Liver (tissue), 9 donors: ENCODE measurements around the gene MFGE8. TPM values are rescaled to one million over a fixed set of nuclear protein-coding genes. Genes with fewer than 3 reads are reported as not detected.

Experiments used
- DNase-seq: peaks from one replicate; pipeline ENCODE4 v3.0.0-alpha.2; 2017; ENCODE audit warnings: low spot score
- H3K27ac ChIP-seq, 2 donors: one replicate each; pipeline ENCODE4 v1.7.0; 2013; ENCODE audit warnings: inconsistent platforms in 2 of 2, low read length in 2 of 2, control low read depth in 1 of 2, low read depth in 1 of 2, mild to moderate bottlenecking in 1 of 2
- H3K27me3 ChIP-seq, 4 donors: one replicate each; pipeline versions ENCODE4 v1.6.1 to v1.7.0; 2013; ENCODE audit warnings: low read length in 3 of 4, inconsistent platforms in 1 of 4, mild to moderate bottlenecking in 1 of 4, moderate library complexity in 1 of 4; ENCODE audit not compliant: control insufficient read depth in 4 of 4, insufficient read depth in 4 of 4
- H3K36me3 ChIP-seq, 4 donors: one replicate each; pipeline versions ENCODE4 v1.6.1 to v1.7.0; 2013; ENCODE audit warnings: low read length in 3 of 4, mild to moderate bottlenecking in 3 of 4, low read depth in 1 of 4, moderate library complexity in 1 of 4; ENCODE audit not compliant: control insufficient read depth in 4 of 4, insufficient read depth in 3 of 4
- H3K4me1 ChIP-seq, 4 donors: one replicate each; pipeline versions ENCODE4 v1.6.1 to v1.7.0; 2013; ENCODE audit warnings: low read length in 3 of 4, mild to moderate bottlenecking in 3 of 4, moderate library complexity in 1 of 4; ENCODE audit not compliant: control insufficient read depth in 4 of 4, insufficient read depth in 4 of 4
- H3K4me3 ChIP-seq, 3 donors: one replicate each; pipeline versions ENCODE4 v1.6.1 to v1.7.0; 2013; ENCODE audit warnings: low read length in 3 of 3, control low read depth in 1 of 3, low read depth in 1 of 3, mild to moderate bottlenecking in 1 of 3
- H3K9ac ChIP-seq, 2 donors: one replicate each; pipeline ENCODE4 v1.7.0; 2013; ENCODE audit warnings: low read length in 2 of 2, mild to moderate bottlenecking in 2 of 2, moderate library complexity in 2 of 2, control low read depth in 1 of 2, low read depth in 1 of 2
- H3K9me3 ChIP-seq, 4 donors: one replicate each; pipeline versions ENCODE4 v1.6.1 to v1.7.0; 2013; ENCODE audit warnings: low read length in 3 of 4; ENCODE audit not compliant: control insufficient read depth in 4 of 4
- FOXA1 ChIP-seq: IDR thresholded peaks from 2 replicates; pipeline ENCODE4 v1.6.1; 2016; ENCODE audit warnings: antibody characterized with exemption
- FOXA2 ChIP-seq: IDR thresholded peaks from 2 replicates; pipeline ENCODE4 v1.6.1; 2016; ENCODE audit warnings: antibody characterized with exemption
- GABPA ChIP-seq, 2 donors: IDR thresholded peaks in 1 of 2; conservative IDR thresholded peaks in 1 of 2; 2 replicates each; pipeline ENCODE4 v1.6.1; 2016; ENCODE audit warnings: antibody characterized with exemption in 2 of 2, mild to moderate bottlenecking in 1 of 2, moderate library complexity in 1 of 2
- HNF4A ChIP-seq, 2 donors: conservative IDR thresholded peaks; 2 replicates each; pipeline ENCODE4 v1.6.1; 2016; ENCODE audit warnings: antibody characterized with exemption in 2 of 2, mild to moderate bottlenecking in 2 of 2
- HNF4G ChIP-seq: IDR thresholded peaks from 2 replicates; pipeline ENCODE4 v1.6.1; 2016; ENCODE audit warnings: antibody characterized with exemption
- JUND ChIP-seq, 2 donors: IDR thresholded peaks; 2 replicates each; pipeline ENCODE4 v1.6.1; 2016; ENCODE audit warnings: antibody characterized with exemption in 2 of 2
- NR2F2 ChIP-seq: IDR thresholded peaks from 2 replicates; pipeline ENCODE4 v1.6.1; 2016; ENCODE audit warnings: antibody characterized with exemption
- RAD21 ChIP-seq, 2 donors: IDR thresholded peaks; 2 replicates each; pipeline ENCODE4 v1.6.1; 2016; ENCODE audit warnings: antibody characterized with exemption in 2 of 2, mild to moderate bottlenecking in 2 of 2
- REST ChIP-seq: IDR thresholded peaks from 2 replicates; pipeline ENCODE4 v1.6.1; 2016; ENCODE audit warnings: antibody characterized with exemption, mild to moderate bottlenecking
- RXRA ChIP-seq, 2 donors: IDR thresholded peaks; 2 replicates each; pipeline ENCODE4 v1.6.1; 2017 to 2018; ENCODE audit warnings: antibody characterized with exemption in 2 of 2, mild to moderate bottlenecking in 1 of 2
- SP1 ChIP-seq: IDR thresholded peaks from 2 replicates; pipeline ENCODE4 v1.6.1; 2018; ENCODE audit warnings: antibody characterized with exemption, mild to moderate bottlenecking
- TAF1 ChIP-seq: conservative IDR thresholded peaks from 2 replicates; pipeline ENCODE4 v1.6.1; 2016; ENCODE audit warnings: antibody characterized with exemption, mild to moderate bottlenecking
- YY1 ChIP-seq: IDR thresholded peaks from 2 replicates; pipeline ENCODE4 v1.6.1; 2016; ENCODE audit warnings: antibody characterized with exemption, mild to moderate bottlenecking
- WGBS: extraction: QIAGEN DNeasy Blood & Tissue Kit; methylation state at CpG from one replicate; pipeline ENCODE4 v1.1.7; 2013; 5-methylcytosine and 5-hydroxymethylcytosine counted together
- polyA plus RNA-seq, 2 donors: library from polyadenylated mRNA; stranded (reverse) in 1 of 2; unstranded in 1 of 2; fragments of 200-250 nt in 1 of 2; fragments of >200 nt in 1 of 2; fragmentation: Nextera tagmentation in 1 of 2; extraction: Ambion mirVana in 1 of 2; gene quantifications; one replicate each; pipeline versions ENCODE4 v1.2.1 to v1.2.3, GENCODE V29; 2013 to 2015
- total RNA-seq, 2 donors: library from RNA; depleted of rRNA; stranded (reverse); fragments of >200 nt; gene quantifications; one replicate each; pipeline ENCODE4 v1.2.3, GENCODE V29; 2014
- TF ChIP-seq, protein P1 (sequence below): IDR thresholded peaks from 2 replicates; pipeline ENCODE4 v1.6.1; 2016; ENCODE audit warnings: antibody characterized with exemption
- TF ChIP-seq, protein P2 (sequence below): fragments of 150-350 bp; IDR thresholded peaks from 2 replicates; pipeline ENCODE4 v1.5.1; 2017; ENCODE audit warnings: improper control_type of control experiment, low read depth, low read length; ENCODE audit not compliant: missing input control
- TF ChIP-seq, protein P3 (sequence below): IDR thresholded peaks from 2 replicates; pipeline ENCODE4 v1.6.1; 2016; ENCODE audit warnings: antibody characterized with exemption
- donor health status: healthy.
- donor health status: healthy.
- donor health status: healthy.
- donor health status: healthy.
- donor health status: healthy.

The MFGE8 gene
- total and polyA plus RNA-seq, 4 donors, result 6.6 to 14.8 (median 12.8) TPM

GRCh38 chr15:88920186-88920891 lies 7.2 kb upstream of the MFGE8 start:
- WGBS, result 69% methylated on average over 9 of the region's 9 CpGs
- no peaks in the 10 kb centered on the region for H3K4me1 ChIP-seq
- H3K36me3 ChIP-seq, result no peaks in the 10 kb centered on the region
- no peaks in the 10 kb centered on the region for H3K27me3 ChIP-seq
- H3K27ac ChIP-seq, result no peak overlapping the region
- no peak overlapping the region for H3K9ac ChIP-seq
- no peak overlapping the region for H3K4me3 ChIP-seq
- TF ChIP-seq NR2F2 (no peak), YY1 (no peak), HNF4G (no peak), RXRA (IDR thresholded peaks at IDR 0.05) (no peak), GABPA (IDR thresholded peaks at IDR 0.05 in 1 of 2, conservative IDR thresholded peaks at IDR 0.05 in 1 of 2) (no peak), RAD21 (IDR thresholded peaks at IDR 0.05) (no peak), REST (no peak), FOXA2 (no peak), JUND (IDR thresholded peaks at IDR 0.05) (no peak), FOXA1 (no peak)
- TF ChIP-seq, protein P1, sequence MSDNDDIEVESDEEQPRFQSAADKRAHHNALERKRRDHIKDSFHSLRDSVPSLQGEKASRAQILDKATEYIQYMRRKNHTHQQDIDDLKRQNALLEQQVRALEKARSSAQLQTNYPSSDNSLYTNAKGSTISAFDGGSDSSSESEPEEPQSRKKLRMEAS, result no peak
- TF ChIP-seq, protein P2, sequence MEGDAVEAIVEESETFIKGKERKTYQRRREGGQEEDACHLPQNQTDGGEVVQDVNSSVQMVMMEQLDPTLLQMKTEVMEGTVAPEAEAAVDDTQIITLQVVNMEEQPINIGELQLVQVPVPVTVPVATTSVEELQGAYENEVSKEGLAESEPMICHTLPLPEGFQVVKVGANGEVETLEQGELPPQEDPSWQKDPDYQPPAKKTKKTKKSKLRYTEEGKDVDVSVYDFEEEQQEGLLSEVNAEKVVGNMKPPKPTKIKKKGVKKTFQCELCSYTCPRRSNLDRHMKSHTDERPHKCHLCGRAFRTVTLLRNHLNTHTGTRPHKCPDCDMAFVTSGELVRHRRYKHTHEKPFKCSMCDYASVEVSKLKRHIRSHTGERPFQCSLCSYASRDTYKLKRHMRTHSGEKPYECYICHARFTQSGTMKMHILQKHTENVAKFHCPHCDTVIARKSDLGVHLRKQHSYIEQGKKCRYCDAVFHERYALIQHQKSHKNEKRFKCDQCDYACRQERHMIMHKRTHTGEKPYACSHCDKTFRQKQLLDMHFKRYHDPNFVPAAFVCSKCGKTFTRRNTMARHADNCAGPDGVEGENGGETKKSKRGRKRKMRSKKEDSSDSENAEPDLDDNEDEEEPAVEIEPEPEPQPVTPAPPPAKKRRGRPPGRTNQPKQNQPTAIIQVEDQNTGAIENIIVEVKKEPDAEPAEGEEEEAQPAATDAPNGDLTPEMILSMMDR, result no peak
- TF ChIP-seq, protein P3, sequence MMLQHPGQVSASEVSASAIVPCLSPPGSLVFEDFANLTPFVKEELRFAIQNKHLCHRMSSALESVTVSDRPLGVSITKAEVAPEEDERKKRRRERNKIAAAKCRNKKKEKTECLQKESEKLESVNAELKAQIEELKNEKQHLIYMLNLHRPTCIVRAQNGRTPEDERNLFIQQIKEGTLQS, result no peak
- H3K9me3 ChIP-seq, result no peaks in the 10 kb centered on the region
- no peak for DNase-seq

GRCh38 chr15:88918738-88919137 lies 5.6 kb upstream of the MFGE8 start:
- no peak for DNase-seq
- WGBS, result 64% methylated on average over 4 of the region's 4 CpGs
- no peak overlapping the region for H3K27ac ChIP-seq
- no peaks in the 10 kb centered on the region for H3K36me3 ChIP-seq
- no peak overlapping the region for H3K9ac ChIP-seq
- H3K4me3 ChIP-seq, result no peak overlapping the region
- H3K4me1 ChIP-seq, result peaks cover 0 to under 1% (median 0%) of the 10 kb centered on the region in 4 donors
- H3K9me3 ChIP-seq, result no peaks in the 10 kb centered on the region
- no peaks in the 10 kb centered on the region for H3K27me3 ChIP-seq
- TF ChIP-seq, protein P2, result no peak
- TF ChIP-seq, protein P1, result no peak
- TF ChIP-seq HNF4G, result no peak
- TF ChIP-seq FOXA2, result no peak
- no peak for TF ChIP-seq RAD21 (IDR thresholded peaks at IDR 0.05)
- no peak for TF ChIP-seq HNF4A (conservative IDR thresholded peaks at IDR 0.05)
- TF ChIP-seq YY1, result no peak
- TF ChIP-seq FOXA1, result no peak
- TF ChIP-seq SP1, result no peak
- TF ChIP-seq REST, result no peak
- TF ChIP-seq TAF1, result no peak
- TF ChIP-seq, protein P3, result no peak
- TF ChIP-seq GABPA (IDR thresholded peaks at IDR 0.05 in 1 of 2, conservative IDR thresholded peaks at IDR 0.05 in 1 of 2), result no peak
